ENCODE results near the gene VPS13C. TPM values are rescaled to one million over a fixed set of nuclear protein-coding genes. Genes with fewer than 3 reads are reported as not detected.

Gene VPS13C
- total RNA-seq, 1 donor from 2014 or later: 60.2 TPM

DNA sequence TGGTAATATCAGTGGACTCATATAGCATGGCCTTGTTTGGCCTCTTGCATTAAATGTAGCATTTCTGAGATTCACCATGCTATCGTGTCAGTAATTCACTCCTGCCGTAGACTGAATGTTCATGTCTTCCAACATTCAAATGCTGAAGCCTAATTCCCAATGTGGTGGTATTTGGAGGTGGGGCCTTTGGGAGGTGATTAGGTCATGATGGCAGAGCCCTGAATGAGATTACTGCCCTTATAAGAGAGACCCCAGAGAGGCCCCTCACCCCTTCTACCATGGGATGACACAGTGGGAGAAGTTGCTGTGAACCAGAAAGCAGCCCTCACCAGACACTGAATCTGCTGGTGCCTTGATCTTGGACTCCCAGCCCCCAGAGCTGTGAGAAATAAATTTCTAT lies 241.4 kb downstream of the VPS13C start:
- no peak for DNase-seq (ENCODE audit: low spot score)

DNA sequence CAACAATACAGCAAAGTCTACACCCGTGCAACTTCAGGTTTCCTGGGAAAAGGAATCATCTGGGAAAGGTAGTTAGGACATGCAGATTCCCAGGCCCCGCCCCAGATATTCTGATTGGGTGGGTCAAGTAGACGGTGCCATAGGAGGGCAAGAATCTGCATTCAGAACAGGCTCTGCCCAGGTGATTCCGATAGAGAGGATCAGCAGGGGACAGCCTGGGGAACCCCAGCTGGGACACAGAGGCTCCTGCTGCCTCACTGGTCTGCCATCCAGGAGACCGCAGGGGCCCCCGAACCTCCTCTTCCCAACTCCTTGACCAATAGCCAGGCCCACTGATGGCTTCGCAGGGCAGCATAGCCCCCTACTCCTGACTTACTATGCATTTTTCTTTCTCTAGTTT lies 243.4 kb downstream of the VPS13C start:
- DNase-seq (ENCODE audit: low spot score): no peak

DNA sequence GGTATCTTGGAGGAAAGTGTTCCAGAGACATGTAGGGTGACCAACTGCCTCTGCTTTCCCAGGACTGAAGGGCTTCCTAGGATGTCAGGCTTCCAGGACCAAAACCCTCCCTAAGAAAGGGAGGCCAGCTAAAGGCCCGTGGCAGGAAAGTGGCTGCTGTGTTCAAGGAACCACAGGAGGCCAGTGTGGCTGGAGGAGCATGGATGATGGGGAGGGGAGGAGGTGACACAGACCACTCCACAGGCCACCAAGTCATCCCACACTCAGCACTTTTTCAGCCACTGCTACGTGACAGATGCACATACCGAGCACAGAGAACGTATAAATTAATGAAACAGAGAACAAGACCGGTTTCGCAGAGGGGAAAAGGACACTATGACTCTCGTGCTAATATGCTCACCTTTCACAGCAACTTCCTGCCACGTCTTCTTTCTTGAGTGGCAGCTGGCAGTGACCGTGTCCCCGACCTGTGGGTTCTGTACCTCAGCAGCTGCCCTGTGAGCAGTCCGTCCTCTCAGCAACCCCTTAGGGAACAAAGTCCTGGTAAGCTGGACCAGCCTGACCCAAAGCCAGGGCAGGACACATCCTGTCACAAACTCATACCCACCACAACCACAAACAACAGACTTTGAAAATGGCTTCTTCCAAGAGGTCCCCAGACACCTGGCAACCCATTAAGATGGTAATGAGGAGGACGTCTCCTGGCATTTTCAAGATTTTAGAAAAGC lies 244.7 kb downstream of the VPS13C start:
- no peak for DNase-seq (ENCODE audit: low spot score)

DNA sequence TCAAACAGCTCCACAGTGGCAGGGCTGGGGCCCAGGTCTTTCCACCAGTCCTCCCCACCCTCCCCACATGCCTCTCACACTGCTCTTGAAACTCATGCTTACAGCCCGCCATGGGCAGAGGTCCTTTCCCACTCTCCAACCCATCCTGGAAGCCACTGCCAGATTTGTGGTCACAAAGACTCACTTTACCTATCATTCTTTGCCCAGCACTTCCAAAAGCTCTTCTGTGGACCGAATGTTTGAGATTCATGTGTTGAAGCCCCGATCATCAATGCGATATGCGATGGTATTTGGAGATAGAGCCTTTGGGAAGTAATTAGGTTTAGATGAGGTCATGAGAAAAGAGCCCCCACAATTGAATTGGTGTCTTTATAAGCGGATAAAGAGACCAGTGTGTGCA lies 247.8 kb downstream of the VPS13C start:
- DNase-seq (ENCODE audit: low spot score): no peak

DNA sequence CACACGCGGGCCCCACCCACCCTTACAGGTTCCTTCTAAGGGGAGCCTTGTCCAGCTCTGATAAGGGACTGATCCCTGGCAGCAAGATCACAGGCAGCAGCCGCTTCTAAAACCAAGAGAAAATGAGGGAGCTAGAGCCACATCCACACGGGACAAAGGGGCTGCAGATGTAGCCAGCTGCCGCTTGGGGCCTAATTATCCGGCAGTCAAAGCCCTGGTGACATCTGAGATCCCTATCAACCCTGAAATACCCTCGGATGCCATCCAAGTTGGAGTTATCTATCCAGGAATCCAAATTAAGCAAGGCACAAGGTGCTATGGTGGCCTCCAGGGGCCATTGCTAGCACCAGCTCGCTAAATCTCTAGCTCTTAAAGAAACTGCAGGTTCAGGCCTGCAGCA lies 248.3 kb downstream of the VPS13C start:
- DNase-seq (ENCODE audit: low spot score): no peak

DNA sequence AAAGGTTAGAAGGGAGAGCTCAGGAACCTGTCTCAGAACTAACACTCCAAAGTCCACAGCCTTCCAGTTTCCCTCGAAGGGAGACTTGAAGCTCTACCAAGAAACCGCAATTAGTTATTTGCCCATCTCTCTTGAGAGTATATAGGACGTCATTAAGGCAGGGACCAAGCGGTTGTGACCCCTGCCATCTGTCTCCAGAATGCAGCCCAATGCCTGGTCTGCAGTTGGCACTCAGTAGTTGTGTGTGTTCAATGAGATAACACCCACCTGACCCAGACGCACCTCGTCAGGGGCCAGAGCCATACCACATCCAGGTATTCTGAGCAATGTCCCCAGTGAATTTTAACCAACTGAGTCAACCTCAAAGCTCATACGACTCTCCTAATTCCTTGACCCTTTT lies 251.0 kb downstream of the VPS13C start:
- DNase-seq (ENCODE audit: low spot score): no peak

DNA sequence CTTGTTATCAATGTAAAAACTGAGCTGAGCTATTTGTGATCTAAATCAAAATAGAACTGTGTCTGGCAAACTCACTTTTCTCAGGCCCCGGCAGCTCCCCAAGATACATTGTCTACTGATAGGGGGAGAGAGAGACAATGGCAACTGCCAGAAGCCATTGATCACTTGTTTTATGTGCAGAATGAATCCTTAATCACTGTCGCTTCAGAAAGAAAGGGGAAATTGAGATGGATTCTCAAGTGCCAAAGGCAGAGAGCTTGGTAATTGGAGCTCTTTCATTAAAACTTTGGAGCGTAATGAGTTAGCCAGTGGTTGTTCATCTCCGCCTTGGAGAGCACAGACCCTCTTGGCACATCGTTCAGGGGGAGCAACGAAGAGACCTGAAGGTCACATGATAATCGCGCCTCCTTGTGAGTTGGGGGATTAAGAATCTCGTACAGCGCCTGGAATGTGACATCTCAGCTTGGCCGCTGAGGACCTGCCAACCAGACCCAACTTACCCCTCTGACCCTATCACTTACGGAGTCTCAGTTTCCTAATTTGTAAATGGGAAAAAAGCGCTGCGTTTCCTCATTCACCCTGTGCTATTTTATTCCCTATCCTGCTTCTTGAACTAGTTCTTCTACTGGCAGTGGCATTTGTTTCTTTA lies 252.8 kb downstream of the VPS13C start:
- DNase-seq (ENCODE audit: low spot score): no peak

Other genes with a start within 250 kb of the VPS13C start
- gene C2CD4A, start 6.5 kb upstream of the VPS13C start, total RNA-seq (ENCODE audit: insufficient read depth, low replicate concordance): 0.72 TPM
- gene C2CD4B, start 104.8 kb upstream of the VPS13C start, total RNA-seq (ENCODE audit: insufficient read depth, low replicate concordance): not detected

All from umbilical cord (tissue), 2 donors.